ENCODE measurements around the gene DHX15.

Gene DHX15

DNA sequence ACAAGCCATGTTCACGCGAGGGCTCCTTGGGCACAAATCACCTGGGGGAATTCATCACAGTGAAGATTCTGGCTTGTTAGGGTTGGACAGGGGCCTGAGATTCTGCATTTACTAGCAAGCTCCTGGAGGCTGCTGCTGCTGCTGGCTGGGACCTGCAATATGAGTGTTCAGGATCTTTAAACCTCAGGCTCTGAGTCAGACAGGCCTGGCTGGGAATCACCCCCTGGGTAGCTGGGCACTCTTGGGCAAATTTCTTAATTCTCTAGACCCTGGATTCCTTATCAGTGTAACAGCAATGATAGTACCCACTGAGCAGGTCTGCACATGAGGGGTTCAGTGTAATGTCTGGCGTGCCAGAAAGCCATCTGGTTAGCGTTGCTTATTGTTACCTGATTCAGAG lies 101.5 kb downstream of the DHX15 start:
- DNase-seq (ENCODE audit: low read depth in 2 of 2) = no peak

GRCh38 chr4:24477919-24478318 lies 106.4 kb downstream of the DHX15 start:
- no peak for DNase-seq (ENCODE audit: low read depth in 2 of 2)
